ENCODE measurements around the gene GNRH2.
"Not testable (repeated sequence)": the region's sequence is repeated elsewhere in the genome, so short reads cannot be mapped to it uniquely, and the experiment has no call there.

The GNRH2 gene

GRCh38 chr20:3073251-3073643 lies 29.8 kb downstream of the GNRH2 start:
- DNase-seq (ENCODE audit: low read depth): not testable (repeated sequence)

- DNase-seq (ENCODE audit: low read depth): no peak
Measured at GRCh38 chr20:3074812-3075211, 31.4 kb downstream of the GNRH2 start.

GRCh38 chr20:3075315-3075714 lies 31.9 kb downstream of the GNRH2 start:
- not testable (repeated sequence) for DNase-seq (ENCODE audit: low read depth)

- no peak for DNase-seq (ENCODE audit: low read depth)
Measured at GRCh38 chr20:3077618-3078134, 34.3 kb downstream of the GNRH2 start.

- no peak for DNase-seq (ENCODE audit: low read depth)
Measured at GRCh38 chr20:3080939-3081388, 37.5 kb downstream of the GNRH2 start.

- DNase-seq (ENCODE audit: low read depth): no peak
Measured at GRCh38 chr20:3081641-3082040, 38.2 kb downstream of the GNRH2 start.

GRCh38 chr20:3082306-3082951 lies 39.0 kb downstream of the GNRH2 start:
- DNase-seq (ENCODE audit: low read depth): no peak

- no peak for DNase-seq (ENCODE audit: low read depth)
Measured at GRCh38 chr20:3082955-3083952, 39.8 kb downstream of the GNRH2 start.

GRCh38 chr20:3084283-3084985 lies 41.0 kb downstream of the GNRH2 start, which contains the start of gene AVP:
Gene AVP, minus strand, starts transcription at chr20:3084724. Its CDS starts 50 bp downstream, at chr20:3084674.
- DNase-seq (ENCODE audit: low read depth): no peak

GRCh38 chr20:3084986-3085360 lies 41.6 kb downstream of the GNRH2 start:
- no peak for DNase-seq (ENCODE audit: low read depth)

- no peak for DNase-seq (ENCODE audit: low read depth)
Measured at GRCh38 chr20:3085571-3086072, 42.2 kb downstream of the GNRH2 start.

- DNase-seq (ENCODE audit: low read depth): no peak
Measured at GRCh38 chr20:3088031-3088430, 44.6 kb downstream of the GNRH2 start.

- DNase-seq (ENCODE audit: low read depth): no peak
Measured at GRCh38 chr20:3090565-3090964, 47.1 kb downstream of the GNRH2 start.

GRCh38 chr20:3092611-3093379 lies 49.4 kb downstream of the GNRH2 start:
- DNase-seq (ENCODE audit: low read depth): no peak

GRCh38 chr20:3093861-3094361 lies 50.5 kb downstream of the GNRH2 start:
- DNase-seq (ENCODE audit: low read depth): no peak

GRCh38 chr20:3094848-3095629 lies 51.6 kb downstream of the GNRH2 start:
- DNase-seq (ENCODE audit: low read depth): no peak
